HL-60/S4 treated with phorbol 12-myristate 13-acetate at 8.2 ng/mL for 4 days and 3 days (cell line): ENCODE measurements around the gene CCN5.
"Not testable (repeated sequence)": the region's sequence is repeated elsewhere in the genome, so short reads cannot be mapped to it uniquely, and the experiment has no call there.

ENCODE experiments used
- in situ Hi-C: fragments of 300-500 bp; cut with MboI; formaldehyde crosslinking; loops from 2 replicates; pipeline ENCODE4 v1.15.0; 2022; ENCODE audit warnings: low sequenced_read_pairs

Gene CCN5

DNA sequence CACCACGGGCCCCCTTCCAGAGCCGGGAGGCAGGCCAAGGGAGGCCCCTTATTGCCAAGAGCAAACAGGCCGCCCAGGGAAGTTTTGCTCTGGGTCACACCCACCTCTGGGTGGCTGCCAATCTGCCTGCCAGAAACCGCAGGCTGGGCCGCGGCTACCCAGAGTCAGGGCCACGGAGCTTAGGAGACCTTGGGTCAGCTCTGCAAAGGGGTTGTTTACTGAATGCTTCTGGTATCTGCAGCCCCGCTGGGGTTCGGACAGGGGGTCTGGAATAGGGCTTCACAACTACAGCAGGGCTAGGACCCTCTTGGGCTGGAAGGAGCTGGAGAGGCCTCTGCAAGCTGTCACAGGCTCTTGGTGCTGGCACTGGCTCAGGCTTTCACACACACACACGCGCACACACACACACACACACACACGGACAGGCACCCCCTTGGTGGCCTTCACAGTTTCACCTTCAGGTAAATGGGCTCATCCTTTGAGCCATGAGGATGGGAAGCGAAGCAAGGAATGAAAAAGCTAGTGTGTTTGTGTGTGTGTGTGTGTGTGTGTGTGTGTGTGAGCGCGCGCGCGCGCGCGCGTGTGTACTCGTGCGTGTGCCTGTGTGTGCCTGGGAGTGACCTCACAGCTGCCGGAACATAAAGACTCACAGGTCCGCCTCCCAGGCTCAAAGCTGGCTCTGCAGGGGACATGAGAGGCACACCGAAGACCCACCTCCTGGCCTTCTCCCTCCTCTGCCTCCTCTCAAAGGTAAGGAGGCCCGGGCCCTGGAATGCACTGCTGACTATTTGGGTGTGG is at the start of gene CCN5:
Gene CCN5 (plus strand): TSS at position 669 of the 798 bp plus-strand sequence. CDS start 22 bp downstream, at position 691.
- in situ Hi-C loops, result no loop called here

DNA sequence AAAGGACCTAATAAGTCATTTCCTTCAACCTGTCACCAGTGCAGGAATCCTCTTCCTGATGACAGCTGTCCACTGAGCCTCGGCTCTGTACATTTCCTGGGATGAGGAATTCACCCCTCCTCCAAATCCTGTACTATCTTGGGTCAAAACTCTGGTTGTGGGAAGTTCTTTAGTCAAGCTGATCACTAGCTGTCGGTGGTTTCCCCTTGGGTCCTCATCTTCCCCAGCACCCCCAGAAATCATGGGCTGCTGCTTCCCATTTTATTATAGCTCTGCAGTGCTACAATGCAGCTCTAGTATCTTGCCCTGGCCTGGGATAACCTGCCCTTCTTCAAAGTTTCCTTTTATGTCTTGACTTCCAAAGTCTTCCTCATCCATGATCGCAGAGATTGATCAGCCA is 49.1 kb upstream of the CCN5 start:
- in situ Hi-C loops, result no loop called here

DNA sequence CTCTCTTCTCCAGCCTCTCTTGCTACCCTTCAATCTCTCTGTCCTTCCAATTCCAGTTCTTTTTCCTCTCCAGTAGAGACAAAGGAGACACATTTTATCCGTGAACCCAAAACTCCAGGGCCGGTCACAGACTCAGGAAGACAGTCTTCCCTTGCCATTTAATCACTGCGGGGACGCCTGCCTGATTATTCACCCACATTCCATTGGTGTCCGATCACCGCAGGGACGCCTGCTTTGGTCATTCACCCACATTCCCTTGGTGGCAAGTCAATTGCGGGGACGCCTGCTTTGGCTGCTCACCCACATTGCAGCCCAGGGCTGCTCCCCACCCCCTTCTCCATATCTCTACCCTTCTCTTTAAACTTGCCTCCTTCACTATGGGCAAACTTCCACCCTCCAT is 44.3 kb upstream of the CCN5 start:
- in situ Hi-C loops, result not testable (repeated sequence)

- in situ Hi-C loops, result not testable (repeated sequence)
Observed at GRCh38 chr20:44671541-44671940, 43.6 kb upstream of the CCN5 start.

- in situ Hi-C loops, result not testable (repeated sequence)
Observed at GRCh38 chr20:44672318-44672902, 42.8 kb upstream of the CCN5 start.

- in situ Hi-C loops, result no loop called here
Observed at GRCh38 chr20:44678242-44678641, 36.9 kb upstream of the CCN5 start.

DNA sequence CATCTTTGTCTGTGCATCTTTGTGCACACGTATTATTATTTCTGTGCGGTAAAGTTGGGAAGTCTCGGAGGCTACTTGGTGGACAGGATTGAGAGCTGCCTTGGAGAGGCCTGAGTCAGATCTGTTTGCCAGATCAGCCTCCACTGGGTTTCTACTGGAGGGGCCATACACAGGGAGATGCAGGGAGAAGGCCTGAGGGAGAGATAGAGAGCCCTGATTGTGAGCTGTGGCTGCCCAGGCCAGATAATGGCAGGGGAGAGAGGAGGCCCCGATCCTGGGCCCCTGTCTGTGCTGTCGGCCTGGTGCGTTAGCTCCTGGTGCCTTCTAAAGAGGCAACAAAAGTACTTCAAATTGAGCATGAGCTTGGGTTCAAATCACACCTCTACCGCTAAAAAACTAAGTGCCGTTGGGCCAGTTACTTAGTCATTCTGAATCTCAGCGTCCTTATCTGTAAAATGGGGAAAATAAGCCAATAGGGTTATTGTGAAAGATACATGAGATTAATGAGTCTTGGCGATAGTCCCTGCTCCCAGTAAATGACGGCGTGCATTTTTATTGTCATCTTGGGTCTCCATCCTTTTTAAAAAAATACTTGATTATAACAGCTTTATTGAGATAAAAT is 36.1 kb upstream of the CCN5 start:
- in situ Hi-C loops, result no loop called here

- in situ Hi-C loops, result loop anchor here (10.0 kb wide), 1 partner anchor 183 kb away; no protein-coding TSS in a partner anchor
Observed at GRCh38 chr20:44681796-44682566, 33.2 kb upstream of the CCN5 start.

GRCh38 chr20:44683263-44684046 is 31.7 kb upstream of the CCN5 start:
- in situ Hi-C loops, result loop anchor here (10.0 kb wide), 1 partner anchor 181 kb away; no protein-coding TSS in a partner anchor

GRCh38 chr20:44684047-44684967 is 30.9 kb upstream of the CCN5 start:
- in situ Hi-C loops, result loop anchor here (10.0 kb wide), 1 partner anchor 180 kb away; no protein-coding TSS in a partner anchor

DNA sequence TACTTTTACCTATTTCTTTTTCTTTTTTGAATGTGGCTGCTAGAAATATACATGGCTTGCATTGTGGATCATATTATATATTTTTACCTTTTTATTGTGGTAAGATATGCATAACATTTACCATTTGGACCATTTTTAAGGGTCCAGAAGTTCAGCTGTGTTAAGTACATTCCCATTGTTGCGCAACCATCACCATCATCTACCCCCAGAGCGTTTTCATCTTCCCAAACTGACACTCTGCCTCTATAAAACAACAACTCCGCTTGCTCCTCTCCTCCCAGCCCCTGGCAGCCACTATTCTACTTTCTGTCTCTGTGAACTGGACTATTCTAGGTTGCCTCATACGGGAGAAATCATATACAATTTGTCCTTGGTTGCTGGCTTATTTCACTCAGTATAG is 28.2 kb upstream of the CCN5 start:
- in situ Hi-C loops, result loop anchor here (10.0 kb wide), 1 partner anchor 178 kb away; no protein-coding TSS in a partner anchor

DNA sequence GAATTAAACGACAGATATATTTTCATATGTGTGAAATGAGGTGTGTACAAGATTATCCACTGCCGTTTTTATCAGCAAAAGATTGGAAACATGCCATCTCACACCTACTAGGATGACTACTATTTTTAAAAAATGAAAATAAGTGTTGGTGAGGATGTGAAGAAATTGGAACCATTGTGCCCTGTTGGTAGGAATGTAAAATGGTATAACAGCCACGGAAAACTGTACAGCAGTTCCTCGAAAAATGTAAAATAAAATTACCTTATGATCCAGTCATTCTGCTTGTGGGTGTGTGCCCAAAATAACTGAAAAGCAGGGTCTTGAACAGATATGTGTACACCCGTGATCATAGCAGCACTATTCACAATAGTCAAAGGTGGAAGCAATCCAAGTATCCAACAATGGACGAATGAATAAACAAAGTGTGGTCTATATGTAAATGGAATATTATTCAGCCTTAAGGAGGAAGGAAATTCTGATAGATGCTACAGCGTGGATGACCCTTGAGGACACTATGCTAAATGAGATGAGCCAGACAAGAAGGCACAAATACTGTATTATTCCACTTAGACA is 27.0 kb upstream of the CCN5 start:
- in situ Hi-C loops, result loop anchor here (10.0 kb wide), 1 partner anchor 177 kb away; no protein-coding TSS in a partner anchor

DNA sequence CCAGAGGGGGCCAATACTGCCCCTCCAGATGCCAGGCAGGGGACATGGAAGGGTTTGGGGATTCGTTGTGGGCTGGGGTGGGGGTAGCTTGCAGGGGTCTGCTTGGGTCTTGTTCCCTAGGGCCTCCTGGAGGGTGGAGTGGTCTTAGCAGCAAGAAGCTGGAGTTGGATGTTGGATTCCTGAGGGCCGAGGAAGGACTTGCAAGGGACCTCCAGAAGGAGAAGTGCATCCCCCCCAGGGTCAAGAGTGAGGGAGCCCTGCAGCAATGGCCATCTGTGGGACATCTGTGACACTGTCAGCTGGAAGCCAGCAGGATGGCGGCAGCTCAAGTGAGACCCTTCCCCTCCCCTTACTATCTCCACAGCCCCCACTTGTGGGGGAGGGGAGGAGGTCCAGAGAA is 25.4 kb upstream of the CCN5 start:
- in situ Hi-C loops, result loop anchor here (10.0 kb wide), 1 partner anchor 175 kb away; no protein-coding TSS in a partner anchor

- in situ Hi-C loops, result no loop called here
Observed at GRCh38 chr20:44690781-44691423, 24.3 kb upstream of the CCN5 start.

- in situ Hi-C loops, result no loop called here
Observed at GRCh38 chr20:44691424-44692423, 23.4 kb upstream of the CCN5 start.

GRCh38 chr20:44692932-44693480 is 22.2 kb upstream of the CCN5 start:
- in situ Hi-C loops, result no loop called here

- in situ Hi-C loops, result no loop called here
Observed at GRCh38 chr20:44693627-44694026, 21.5 kb upstream of the CCN5 start.
